NCI-H82 treated with DMSO at 0.1 percent for 48 hours (cell line): Measurements from ENCODE around the gene TSR3.

Experiments
- DNase-seq: peaks from one replicate; lab custom pipeline; 2025; ENCODE audit not compliant: unreplicated experiment; lab: John Stamatoyannopoulos, UW

Gene TSR3

GRCh38 chr16:1325673-1326371 is 25.9 kb downstream of the TSR3 start:
- no peak for DNase-seq

GRCh38 chr16:1325261-1325660 is 26.4 kb downstream of the TSR3 start:
- DNase-seq = no peak

GRCh38 chr16:1324286-1324826 is 27.3 kb downstream of the TSR3 start:
- DNase-seq = no peak

- DNase-seq = no peak
These were observed 28.1 kb downstream of the TSR3 start for GRCh38 chr16:1323296-1324239.

GRCh38 chr16:1322407-1322806 is 29.3 kb downstream of the TSR3 start:
- no peak for DNase-seq

- no peak for DNase-seq
These were observed 30.9 kb downstream of the TSR3 start for GRCh38 chr16:1320658-1321240.

- no peak for DNase-seq
These were observed 31.6 kb downstream of the TSR3 start for GRCh38 chr16:1320097-1320496.

- DNase-seq = no peak
These were observed 32.6 kb downstream of the TSR3 start for GRCh38 chr16:1319041-1319440.

GRCh38 chr16:1318268-1318545 is 33.5 kb downstream of the TSR3 start:
- DNase-seq = no peak

GRCh38 chr16:1317479-1318267 is 34.0 kb downstream of the TSR3 start:
- no peak for DNase-seq

GRCh38 chr16:1316033-1316405 is 35.7 kb downstream of the TSR3 start:
- DNase-seq = no peak

GRCh38 chr16:1315081-1316032 is 36.3 kb downstream of the TSR3 start:
- no peak for DNase-seq

- DNase-seq = no peak
These were observed 37.1 kb downstream of the TSR3 start for GRCh38 chr16:1314399-1315068.

- no peak for DNase-seq
These were observed 37.8 kb downstream of the TSR3 start for GRCh38 chr16:1313721-1314369.

- no peak for DNase-seq
These were observed 38.8 kb downstream of the TSR3 start for GRCh38 chr16:1312903-1313302.

- DNase-seq = no peak
These were observed 39.2 kb downstream of the TSR3 start for GRCh38 chr16:1312467-1312816.

- no peak for DNase-seq
These were observed 39.8 kb downstream of the TSR3 start for GRCh38 chr16:1311738-1312466.

GRCh38 chr16:1311212-1311737 is 40.4 kb downstream of the TSR3 start:
- DNase-seq = no peak
